BJ (cell line): ENCODE results near the gene TAPT1. TPM values are rescaled to one million over a fixed set of nuclear protein-coding genes. Genes with fewer than 3 reads are reported as not detected.

Source experiments
- CTCF ChIA-PET: fragments of 350-600 bp; formaldehyde crosslinking; extraction: SDS; loops from one replicate; lab custom pipeline; 2021; ENCODE audit warnings: antibody characterized with exemption, inconsistent platforms; lab: Yijun Ruan, JAX
- POLR2A ChIA-PET: fragments of 300-600 bp; sonication (Branson Sonifier 250); formaldehyde crosslinking; extraction: SDS; loops from one replicate; lab custom pipeline; 2021; ENCODE audit warnings: antibody characterized with exemption; lab: Charles Lee
- DNase-seq: peaks from one replicate; pipeline ENCODE4 v3.0.0-alpha.2; 2011; ENCODE audit warnings: low read depth
- H3K27me3 ChIP-seq: 2 replicates; pipeline ENCODE4 v1.6.0; 2011; ENCODE audit warnings: low read length; ENCODE audit not compliant: control insufficient read depth, insufficient read depth
- H3K36me3 ChIP-seq: 2 replicates; pipeline ENCODE4 v1.5.1; 2011; ENCODE audit warnings: low read length; ENCODE audit not compliant: control insufficient read depth, insufficient read depth
- H3K4me3 ChIP-seq: 2 replicates; pipeline ENCODE4 v1.5.1; 2011; ENCODE audit warnings: low read depth, mild to moderate bottlenecking, control low read depth, low read length
- CTCF ChIP-seq: IDR thresholded peaks from 2 replicates; pipeline ENCODE4 v1.5.1; 2011; ENCODE audit warnings: low read depth, mild to moderate bottlenecking, control low read depth, inconsistent platforms, low read length, moderate library complexity; ENCODE audit not compliant: insufficient read depth
- polyA plus RNA-seq: library from polyadenylated mRNA; depleted of rRNA; stranded (reverse); fragments of >200 nt; gene quantifications from 2 replicates; pipeline ENCODE4 v1.2.3, GENCODE V29; 2011

Gene TAPT1
- polyA plus RNA-seq, 1 experiment, result 7.8 TPM

GRCh38 chr4:16248605-16249004, 22.3 kb upstream of the TAPT1 start:
- ChIA-PET CTCF (interaction anchor here (0.7 to 1.9 kb wide), 3 partner anchors 9 to 68 kb away, joined by 3 to 5 read pairs (median 4); no protein-coding TSS in a partner anchor), POLR2A (no interaction called here)
- H3K27me3 ChIP-seq, result no peaks in the 10 kb centered on the region
- H3K36me3 ChIP-seq, result no peaks in the 10 kb centered on the region
- H3K4me3 ChIP-seq, result no peak overlapping the region
- no peak for DNase-seq
- TF ChIP-seq CTCF, result no peak

DNA sequence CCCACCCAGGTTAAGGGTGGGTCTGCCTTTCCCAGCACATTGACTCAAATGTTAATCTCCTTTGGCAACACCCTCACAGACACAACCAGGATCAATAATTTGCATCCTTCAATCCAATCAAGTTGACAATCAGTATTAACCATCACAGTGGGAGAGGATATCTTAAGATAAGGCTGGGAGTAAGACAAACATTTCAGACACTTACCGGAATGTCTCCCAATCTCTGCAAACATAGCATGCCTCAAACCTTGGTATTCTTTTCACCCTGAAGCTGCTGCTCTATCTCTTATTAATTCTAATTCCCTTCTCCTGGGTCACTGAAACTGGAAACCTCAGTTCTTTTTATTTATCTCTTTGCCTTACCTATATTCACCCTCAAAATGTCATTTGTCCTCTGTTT, 19.0 kb upstream of the TAPT1 start:
- Histone ChIP-seq H3K36me3 (no peaks in the 10 kb centered on the region), H3K27me3 (no peaks in the 10 kb centered on the region), H3K4me3 (no peak overlapping the region)
- no peak for TF ChIP-seq CTCF
- POLR2A ChIA-PET, result no interaction called here
- CTCF ChIA-PET, result no interaction called here
- DNase-seq, result no peak

DNA sequence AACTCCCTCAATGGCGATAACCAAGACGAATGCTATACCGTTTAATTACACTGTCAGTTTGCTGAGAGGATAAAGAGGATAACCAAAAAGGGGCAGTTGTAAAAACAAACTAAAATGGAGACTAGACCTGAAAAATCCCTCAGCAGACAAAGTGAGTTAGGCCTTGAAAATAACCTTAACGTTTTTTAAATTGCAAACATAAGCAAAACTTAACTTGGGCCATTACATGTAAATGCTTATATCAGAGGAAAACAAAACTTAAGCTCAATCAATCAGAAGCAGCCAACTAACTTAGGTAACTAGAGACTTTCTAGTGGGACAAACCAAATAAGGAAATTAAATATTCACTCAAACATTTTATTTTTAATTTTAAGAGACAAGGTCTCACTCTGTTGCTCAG, 17.0 kb upstream of the TAPT1 start:
- ChIA-PET POLR2A (no interaction called here), CTCF (no interaction called here)
- Histone ChIP-seq H3K36me3 (no peaks in the 10 kb centered on the region), H3K27me3 (no peaks in the 10 kb centered on the region), H3K4me3 (no peak overlapping the region)
- TF ChIP-seq CTCF, result no peak
- DNase-seq, result no peak

GRCh38 chr4:16240300-16240699, 14.0 kb upstream of the TAPT1 start:
- ChIA-PET POLR2A (no interaction called here), CTCF (interaction anchor here (1.1 kb wide), 1 partner anchor 212 kb away, joined by 4 read pairs; no protein-coding TSS in a partner anchor)
- H3K4me3 ChIP-seq, result no peak overlapping the region
- DNase-seq, result no peak
- no peaks in the 10 kb centered on the region for H3K36me3 ChIP-seq
- H3K27me3 ChIP-seq, result no peaks in the 10 kb centered on the region
- TF ChIP-seq CTCF, result no peak

GRCh38 chr4:16239086-16239485, 12.8 kb upstream of the TAPT1 start:
- POLR2A ChIA-PET, result interaction anchor here (0.7 kb wide), 1 partner anchor 12 kb away, joined by 6 read pairs; no protein-coding TSS in a partner anchor
- H3K4me3 ChIP-seq, result no peak overlapping the region
- TF ChIP-seq CTCF, result no peak
- no peak for DNase-seq
- no peaks in the 10 kb centered on the region for H3K36me3 ChIP-seq
- H3K27me3 ChIP-seq, result no peaks in the 10 kb centered on the region; the same call in 1 of the 2 replicates
- CTCF ChIA-PET, result interaction anchor here (1.0 to 2.0 kb wide), 2 partner anchors 9 to 33 kb away, joined by 3 to 5 read pairs; no protein-coding TSS in a partner anchor
